NB4 (cell line): ENCODE results near the gene RBM6.

ENCODE experiments used
- DNase-seq: peaks from one replicate; pipeline ENCODE4 v3.0.0; 2010; ENCODE audit warnings: low read depth
- H3K4me3 ChIP-seq: one replicate; pipeline ENCODE4 v1.5.1; 2011; ENCODE audit warnings: mild to moderate bottlenecking, low read depth, low read length, moderate library complexity
- CTCF ChIP-seq: IDR thresholded peaks from one replicate; pipeline ENCODE4 v1.5.1; 2012; ENCODE audit warnings: low read depth, low read length
- MAX ChIP-seq: IDR thresholded peaks from 2 replicates; pipeline ENCODE4 v1.6.1; 2011; ENCODE audit warnings: low read depth, low read length
- MYC ChIP-seq: IDR thresholded peaks from 2 replicates; pipeline ENCODE4 v1.6.1; 2011; ENCODE audit warnings: low read depth, low read length
- POLR2A ChIP-seq: IDR thresholded peaks from 2 replicates; pipeline ENCODE4 v1.6.1; 2011; ENCODE audit warnings: mild to moderate bottlenecking; ENCODE audit not compliant: insufficient read length; ENCODE audit errors: extremely low read depth

Gene RBM6

GRCh38 chr3:50088725-50089608, 149.0 kb downstream of the RBM6 start, which contains the start of gene RBM5:
Gene RBM5, plus strand, starts transcription at chr3:50088919. Its CDS starts 1,516 bp downstream, at chr3:50090435.
- peak; percentile 94 for DNase-seq
- H3K4me3 ChIP-seq: peak within 1 kb of the TSS; percentile 99
- TF ChIP-seq MAX (no peak), POLR2A (peak; percentile 73)

- TF ChIP-seq MAX: no peak
- H3K4me3 ChIP-seq: peak overlapping the region; percentile 99
- peak; percentile 37 for DNase-seq
These were observed 149.6 kb downstream of the RBM6 start for GRCh38 chr3:50089609-50089945.

- peak overlapping the region; percentile 99 for H3K4me3 ChIP-seq
- TF ChIP-seq MYC (no peak), CTCF (no peak), MAX (no peak), POLR2A (no peak)
- no peak for DNase-seq
These were observed 151.0 kb downstream of the RBM6 start for GRCh38 chr3:50090984-50091383.

GRCh38 chr3:50095352-50095998, 155.5 kb downstream of the RBM6 start:
- DNase-seq: no peak
- TF ChIP-seq POLR2A (no peak), CTCF (no peak), MYC (no peak), MAX (no peak)
- H3K4me3 ChIP-seq: no peak overlapping the region

- no peak for DNase-seq
- no peak overlapping the region for H3K4me3 ChIP-seq
- TF ChIP-seq CTCF (no peak), MYC (no peak), MAX (no peak), POLR2A (no peak)
These were observed 160.4 kb downstream of the RBM6 start for GRCh38 chr3:50100386-50100785.

- no peak for TF ChIP-seq CTCF
- TF ChIP-seq MYC: no peak
- no peak for TF ChIP-seq POLR2A
- no peak for TF ChIP-seq MAX
- H3K4me3 ChIP-seq: no peak overlapping the region
- no peak for DNase-seq
These were observed 161.3 kb downstream of the RBM6 start for GRCh38 chr3:50100956-50101845.
